H7 (cell line): ENCODE data around the gene BLOC1S3. TPM values are rescaled to one million over a fixed set of nuclear protein-coding genes. Genes with fewer than 3 reads are reported as not detected.
A peak's percentile ranks its signal among the peaks of the same experiment; 100 is the strongest.

Experiments used
- DNase-seq: peaks from one replicate; pipeline ENCODE4 v3.0.0; 2012
- H3K27me3 ChIP-seq: 2 replicates; pipeline ENCODE4 v1.6.0; 2011; ENCODE audit warnings: mild to moderate bottlenecking, low read length; ENCODE audit not compliant: control insufficient read depth, insufficient read depth
- H3K36me3 ChIP-seq: replicated peaks from 2 replicates; pipeline ENCODE4 v1.5.1; 2011; ENCODE audit warnings: low read length; ENCODE audit not compliant: control insufficient read depth, insufficient read depth
- H3K4me3 ChIP-seq: 2 replicates; pipeline ENCODE4 v1.5.1; 2011; ENCODE audit warnings: low read depth, mild to moderate bottlenecking, control low read depth, low read length, moderate library complexity; ENCODE audit not compliant: insufficient read depth
- total RNA-seq: library from RNA; depleted of rRNA; stranded (reverse); fragments of >200 nt; shearing (Covaris generic); gene quantifications from 2 replicates; pipeline ENCODE4 v1.2.3, GENCODE V29; 2014

Gene BLOC1S3
- total RNA-seq, 1 experiment from 2014 or later = 4.3 TPM

GRCh38 chr19:45141203-45141900 is 37.2 kb upstream of the BLOC1S3 start:
- DNase-seq = no peak
- Histone ChIP-seq H3K36me3 (no peaks in the 10 kb centered on the region; the same call in none of the 2 replicates), H3K27me3 (no peaks in the 10 kb centered on the region), H3K4me3 (no peak overlapping the region)

GRCh38 chr19:45142016-45142725 is 36.4 kb upstream of the BLOC1S3 start:
- DNase-seq = no peak

GRCh38 chr19:45142726-45143110 is 35.9 kb upstream of the BLOC1S3 start:
- no peak overlapping the region for H3K4me3 ChIP-seq
- no peak for DNase-seq
- no peaks in the 10 kb centered on the region; the same call in none of the 2 replicates for H3K36me3 ChIP-seq
- H3K27me3 ChIP-seq = no peaks in the 10 kb centered on the region

More at GRCh38 chr19:45142016-45142725, 36.4 kb upstream of the BLOC1S3 start:
- Histone ChIP-seq H3K36me3 (no peaks in the 10 kb centered on the region; the same call in none of the 2 replicates), H3K4me3 (no peak overlapping the region), H3K27me3 (no peaks in the 10 kb centered on the region)

- Histone ChIP-seq H3K4me3 (no peak overlapping the region), H3K36me3 (no peaks in the 10 kb centered on the region; the same call in none of the 2 replicates), H3K27me3 (no peaks in the 10 kb centered on the region)
- peak; percentile 57 for DNase-seq
Measured at GRCh38 chr19:45144431-45145269, 33.9 kb upstream of the BLOC1S3 start.

- Histone ChIP-seq H3K36me3 (no peaks in the 10 kb centered on the region; the same call in none of the 2 replicates), H3K4me3 (no peak overlapping the region), H3K27me3 (no peaks in the 10 kb centered on the region)
- peak; percentile 56 for DNase-seq
Measured at GRCh38 chr19:45145270-45146189, 33.1 kb upstream of the BLOC1S3 start.

GRCh38 chr19:45146251-45146650 is 32.3 kb upstream of the BLOC1S3 start:
- H3K4me3 ChIP-seq = no peak overlapping the region
- H3K36me3 ChIP-seq = no peaks in the 10 kb centered on the region; the same call in none of the 2 replicates
- DNase-seq = peak; percentile 72
- H3K27me3 ChIP-seq = no peaks in the 10 kb centered on the region

GRCh38 chr19:45146741-45147205 is 31.8 kb upstream of the BLOC1S3 start:
- no peaks in the 10 kb centered on the region for H3K27me3 ChIP-seq
- no peak overlapping the region for H3K4me3 ChIP-seq
- DNase-seq = peak; percentile 49
- no peaks in the 10 kb centered on the region; the same call in none of the 2 replicates for H3K36me3 ChIP-seq

- H3K27me3 ChIP-seq = no peaks in the 10 kb centered on the region
- peak; percentile 87 for DNase-seq
- H3K36me3 ChIP-seq = no peaks in the 10 kb centered on the region; the same call in none of the 2 replicates
- no peak overlapping the region for H3K4me3 ChIP-seq
Measured at GRCh38 chr19:45147835-45148676, 30.5 kb upstream of the BLOC1S3 start.

- Histone ChIP-seq H3K36me3 (no peaks in the 10 kb centered on the region; the same call in none of the 2 replicates), H3K27me3 (peaks cover 7% of the 10 kb centered on the region), H3K4me3 (no peak overlapping the region)
- no peak for DNase-seq
Measured at GRCh38 chr19:45149129-45149528, 29.5 kb upstream of the BLOC1S3 start.

GRCh38 chr19:45150180-45150579 is 28.4 kb upstream of the BLOC1S3 start:
- H3K4me3 ChIP-seq = no peak overlapping the region
- no peaks in the 10 kb centered on the region; the same call in none of the 2 replicates for H3K36me3 ChIP-seq
- no peak for DNase-seq
- H3K27me3 ChIP-seq = peaks cover 9% of the 10 kb centered on the region

GRCh38 chr19:45150751-45151281 is 27.8 kb upstream of the BLOC1S3 start:
- no peaks in the 10 kb centered on the region; the same call in none of the 2 replicates for H3K36me3 ChIP-seq
- DNase-seq = no peak
- H3K4me3 ChIP-seq = no peak overlapping the region
- H3K27me3 ChIP-seq = peaks cover 9% of the 10 kb centered on the region

- H3K4me3 ChIP-seq = no peak overlapping the region
- DNase-seq = no peak
- H3K36me3 ChIP-seq = no peaks in the 10 kb centered on the region; the same call in none of the 2 replicates
- peaks cover 9% of the 10 kb centered on the region for H3K27me3 ChIP-seq
Measured at GRCh38 chr19:45151320-45151719, 27.3 kb upstream of the BLOC1S3 start.
